ENCODE measurements around the gene BLM. TPM values are rescaled to one million over a fixed set of nuclear protein-coding genes. Genes with fewer than 3 reads are reported as not detected.
A peak's percentile ranks its signal among the peaks of the same experiment; 100 is the strongest.
"Not testable (repeated sequence)": the region's sequence is repeated elsewhere in the genome, so short reads cannot be mapped to it uniquely, and the experiment has no call there.

Gene BLM
- total and polyA plus RNA-seq, 2 donors: 13.2 to 25.6 TPM

- no peak overlapping the region for H3K4me3 ChIP-seq (ENCODE audit: low read length in 2 of 2)
- H3K36me3 ChIP-seq (ENCODE audit: control insufficient read depth in 2 of 2, insufficient read depth in 2 of 2, low read length in 1 of 2): peaks cover 0 to 22% of the 10 kb centered on the region in 2 donors
- peaks cover 9 to 47% of the 10 kb centered on the region in 2 donors for H3K4me1 ChIP-seq (ENCODE audit: control insufficient read depth in 2 of 2, insufficient read depth in 2 of 2, low read length in 2 of 2)
- H3K9me3 ChIP-seq (ENCODE audit: control insufficient read depth in 2 of 2, insufficient read depth in 1 of 2, low read length in 1 of 2): no peaks in the 10 kb centered on the region
- DNase-seq (ENCODE audit: low read depth in 6 of 9, low spot score in 9 of 9): no peak
- no peak overlapping the region for H3K27ac ChIP-seq (ENCODE audit: low read depth in 1 of 2, low read length in 1 of 2)
- no peaks in the 10 kb centered on the region for H3K27me3 ChIP-seq (ENCODE audit: control insufficient read depth in 2 of 2, insufficient read depth in 1 of 2, low read length in 1 of 2)
- 91% methylated on average over 14 of the region's 14 CpGs for WGBS
Measured at GRCh38 chr15:90817117-90818057, 100.2 kb downstream of the BLM start.

- WGBS: 35% methylated on average over 26 of the region's 26 CpGs
- Histone ChIP-seq H3K4me1 (ENCODE audit: control insufficient read depth in 2 of 2, insufficient read depth in 2 of 2, low read length in 2 of 2) (peaks cover 9 to 45% of the 10 kb centered on the region in 2 donors), H3K27me3 (ENCODE audit: control insufficient read depth in 2 of 2, insufficient read depth in 1 of 2, low read length in 1 of 2) (no peaks in the 10 kb centered on the region), H3K9me3 (ENCODE audit: control insufficient read depth in 2 of 2, insufficient read depth in 1 of 2, low read length in 1 of 2) (no peaks in the 10 kb centered on the region), H3K4me3 (ENCODE audit: low read length in 2 of 2) (no peak overlapping the region), H3K27ac (ENCODE audit: low read depth in 1 of 2, low read length in 1 of 2) (peak overlapping the region; percentile 21 to 40), H3K36me3 (ENCODE audit: control insufficient read depth in 2 of 2, insufficient read depth in 2 of 2, low read length in 1 of 2) (peaks cover 0 to 15% of the 10 kb centered on the region in 2 donors)
- peak in 8 of 9 donors; percentile 38 to 82 (median 62) for DNase-seq (ENCODE audit: low read depth in 6 of 9, low spot score in 9 of 9)
Measured at GRCh38 chr15:90818251-90819210, 101.4 kb downstream of the BLM start.

- 89% methylated on average over 6 of the region's 6 CpGs for WGBS
- Histone ChIP-seq H3K4me1 (ENCODE audit: control insufficient read depth in 2 of 2, insufficient read depth in 2 of 2, low read length in 2 of 2) (peaks cover 9 to 40% of the 10 kb centered on the region in 2 donors), H3K4me3 (ENCODE audit: low read length in 2 of 2) (no peak overlapping the region), H3K27me3 (ENCODE audit: control insufficient read depth in 2 of 2, insufficient read depth in 1 of 2, low read length in 1 of 2) (no peaks in the 10 kb centered on the region), H3K36me3 (ENCODE audit: control insufficient read depth in 2 of 2, insufficient read depth in 2 of 2, low read length in 1 of 2) (peaks cover 0 to 9% of the 10 kb centered on the region in 2 donors), H3K9me3 (ENCODE audit: control insufficient read depth in 2 of 2, insufficient read depth in 1 of 2, low read length in 1 of 2) (no peaks in the 10 kb centered on the region), H3K27ac (ENCODE audit: low read depth in 1 of 2, low read length in 1 of 2) (no peak overlapping the region)
- DNase-seq (ENCODE audit: low read depth in 6 of 9, low spot score in 9 of 9): no peak
Measured at GRCh38 chr15:90819390-90819789, 102.2 kb downstream of the BLM start.

GRCh38 chr15:90819850-90820249, 102.7 kb downstream of the BLM start:
- H3K9me3 ChIP-seq (ENCODE audit: control insufficient read depth in 2 of 2, insufficient read depth in 1 of 2, low read length in 1 of 2): no peaks in the 10 kb centered on the region
- H3K27me3 ChIP-seq (ENCODE audit: control insufficient read depth in 2 of 2, insufficient read depth in 1 of 2, low read length in 1 of 2): no peaks in the 10 kb centered on the region
- WGBS: 37% methylated on average over 12 of the region's 12 CpGs
- peaks cover 0 to 9% of the 10 kb centered on the region in 2 donors for H3K36me3 ChIP-seq (ENCODE audit: control insufficient read depth in 2 of 2, insufficient read depth in 2 of 2, low read length in 1 of 2)
- H3K27ac ChIP-seq (ENCODE audit: low read depth in 1 of 2, low read length in 1 of 2): no peak overlapping the region
- no peak overlapping the region for H3K4me3 ChIP-seq (ENCODE audit: low read length in 2 of 2)
- DNase-seq (ENCODE audit: low read depth in 6 of 9, low spot score in 9 of 9): no peak
- peaks cover 9 to 40% of the 10 kb centered on the region in 2 donors for H3K4me1 ChIP-seq (ENCODE audit: control insufficient read depth in 2 of 2, insufficient read depth in 2 of 2, low read length in 2 of 2)

- Histone ChIP-seq H3K27ac (ENCODE audit: low read depth in 1 of 2, low read length in 1 of 2) (no peak overlapping the region), H3K27me3 (ENCODE audit: control insufficient read depth in 2 of 2, insufficient read depth in 1 of 2, low read length in 1 of 2) (no peaks in the 10 kb centered on the region), H3K4me1 (ENCODE audit: control insufficient read depth in 2 of 2, insufficient read depth in 2 of 2, low read length in 2 of 2) (peaks cover 9 to 40% of the 10 kb centered on the region in 2 donors), H3K36me3 (ENCODE audit: control insufficient read depth in 2 of 2, insufficient read depth in 2 of 2, low read length in 1 of 2) (peaks cover 0 to 6% of the 10 kb centered on the region in 2 donors), H3K9me3 (ENCODE audit: control insufficient read depth in 2 of 2, insufficient read depth in 1 of 2, low read length in 1 of 2) (no peaks in the 10 kb centered on the region), H3K4me3 (ENCODE audit: low read length in 2 of 2) (no peak overlapping the region)
- no peak for DNase-seq (ENCODE audit: low read depth in 6 of 9, low spot score in 9 of 9)
- 96% methylated on average over 7 of the region's 7 CpGs for WGBS
Measured at GRCh38 chr15:90820481-90820880, 103.3 kb downstream of the BLM start.

- no peak overlapping the region for H3K27ac ChIP-seq (ENCODE audit: low read depth in 1 of 2, low read length in 1 of 2)
- DNase-seq (ENCODE audit: low read depth in 6 of 9, low spot score in 9 of 9): no peak
- no peak overlapping the region for H3K4me3 ChIP-seq (ENCODE audit: low read length in 2 of 2)
- H3K36me3 ChIP-seq (ENCODE audit: control insufficient read depth in 2 of 2, insufficient read depth in 2 of 2, low read length in 1 of 2): no peaks in the 10 kb centered on the region
- peaks cover 0 to 4% of the 10 kb centered on the region in 2 donors for H3K9me3 ChIP-seq (ENCODE audit: control insufficient read depth in 2 of 2, insufficient read depth in 1 of 2, low read length in 1 of 2)
- H3K27me3 ChIP-seq (ENCODE audit: control insufficient read depth in 2 of 2, insufficient read depth in 1 of 2, low read length in 1 of 2): no peaks in the 10 kb centered on the region
- WGBS: 97% methylated on average over 8 of the region's 8 CpGs
- H3K4me1 ChIP-seq (ENCODE audit: control insufficient read depth in 2 of 2, insufficient read depth in 2 of 2, low read length in 2 of 2): peaks cover 9 to 27% of the 10 kb centered on the region in 2 donors
Measured at GRCh38 chr15:90822204-90822955, 105.2 kb downstream of the BLM start.

GRCh38 chr15:90823455-90823974, 106.4 kb downstream of the BLM start:
- WGBS: 96% methylated on average over 7 of the region's 7 CpGs
- Histone ChIP-seq H3K4me3 (ENCODE audit: low read length in 2 of 2) (no peak overlapping the region), H3K4me1 (ENCODE audit: control insufficient read depth in 2 of 2, insufficient read depth in 2 of 2, low read length in 2 of 2) (peaks cover 1 to 15% of the 10 kb centered on the region in 2 donors), H3K36me3 (ENCODE audit: control insufficient read depth in 2 of 2, insufficient read depth in 2 of 2, low read length in 1 of 2) (no peaks in the 10 kb centered on the region), H3K27ac (ENCODE audit: low read depth in 1 of 2, low read length in 1 of 2) (no peak overlapping the region), H3K27me3 (ENCODE audit: control insufficient read depth in 2 of 2, insufficient read depth in 1 of 2, low read length in 1 of 2) (no peaks in the 10 kb centered on the region), H3K9me3 (ENCODE audit: control insufficient read depth in 2 of 2, insufficient read depth in 1 of 2, low read length in 1 of 2) (peaks cover 0 to 4% of the 10 kb centered on the region in 2 donors)
- no peak for DNase-seq (ENCODE audit: low read depth in 6 of 9, low spot score in 9 of 9)

- not testable (repeated sequence) for H3K27ac ChIP-seq (ENCODE audit: low read depth in 1 of 2, low read length in 1 of 2); H3K36me3 ChIP-seq (ENCODE audit: control insufficient read depth in 2 of 2, insufficient read depth in 2 of 2, low read length in 1 of 2); H3K27me3 ChIP-seq (ENCODE audit: control insufficient read depth in 2 of 2, insufficient read depth in 1 of 2, low read length in 1 of 2); DNase-seq (ENCODE audit: low read depth in 6 of 9, low spot score in 9 of 9); H3K4me3 ChIP-seq (ENCODE audit: low read length in 2 of 2)
- H3K4me1 ChIP-seq (ENCODE audit: control insufficient read depth in 2 of 2, insufficient read depth in 2 of 2, low read length in 2 of 2): peaks cover 4 to 11% of the 10 kb centered on the region in 2 donors
- WGBS: 92% methylated on average over 49 of the region's 49 CpGs
- H3K9me3 ChIP-seq (ENCODE audit: control insufficient read depth in 2 of 2, insufficient read depth in 1 of 2, low read length in 1 of 2): peaks cover 0 to 10% of the 10 kb centered on the region in 2 donors
Measured at GRCh38 chr15:90825115-90825899, 108.2 kb downstream of the BLM start.

All from thymus (tissue), 11 donors.